ENCODE data around the gene MLEC. TPM values are rescaled to one million over a fixed set of nuclear protein-coding genes. Genes with fewer than 3 reads are reported as not detected.

Gene MLEC
- total and polyA plus RNA-seq, 9 of the 15 experiments (the other 6 are each of a cell fraction or from before 2014, with no cell fraction given): 18.5 to 108 (median 57.8) TPM

DNA sequence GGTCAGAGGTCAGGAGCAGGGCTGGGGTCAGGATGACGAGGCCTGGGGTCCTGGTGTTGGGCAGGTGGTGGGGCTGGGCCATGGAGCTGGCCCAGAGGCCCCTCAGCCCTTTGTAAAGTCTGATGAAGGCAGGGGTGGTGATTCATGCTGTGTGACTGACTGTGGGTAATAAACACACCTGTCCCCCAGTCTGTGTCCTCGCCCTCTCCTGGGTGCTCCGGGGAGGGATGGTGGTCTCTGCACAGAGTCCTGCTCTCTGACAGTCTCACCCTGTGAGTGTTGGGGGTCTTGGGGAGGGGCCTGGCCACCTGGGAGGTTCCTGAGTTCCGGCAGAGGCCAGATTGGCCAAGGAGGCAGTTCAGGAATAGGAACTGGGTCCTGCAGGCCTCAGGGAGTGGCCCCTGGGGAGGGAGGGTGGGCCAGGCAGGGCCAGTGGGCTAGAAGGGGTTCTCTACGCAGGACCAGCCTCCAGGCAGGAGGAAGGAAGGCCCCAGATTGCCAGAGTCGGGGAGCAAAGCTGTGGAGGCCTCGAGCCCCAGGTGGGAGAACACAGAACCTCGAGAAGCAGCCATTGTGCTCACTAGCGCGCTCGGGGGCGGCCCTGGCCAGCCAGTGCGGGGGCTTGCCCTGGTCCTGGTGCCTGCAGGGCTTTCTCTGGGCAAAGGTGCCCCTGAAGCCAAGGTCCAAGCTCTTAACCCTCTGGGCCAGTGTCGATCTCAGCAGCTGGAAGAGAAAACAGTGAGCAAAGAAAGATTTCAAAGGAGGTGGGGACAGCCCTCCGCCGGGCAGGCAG lies 53.1 kb downstream of the MLEC start:
- Histone ChIP-seq H4K20me1 (replicated peaks; ENCODE audit: control insufficient read depth, insufficient read depth, low read length) (0 out of 2 replicates have a peak, but pooled peaks cover 5% of the 10 kb centered on the region), H3K4me1 (replicated peaks in 1 of 2; ENCODE audit: control insufficient read depth in 2 of 2, insufficient read depth in 2 of 2, low read length in 2 of 2) (peaks cover 0 to 16% of the 10 kb centered on the region in 2 experiments; a peak in 2 of 5 replicates), H3K9ac (ENCODE audit: insufficient read depth in 1 of 2, low read depth in 2 of 2, low read length in 2 of 2) (no peak overlapping the region; a peak in 1 of 4 replicates), H3K4me3 (no peak overlapping the region), H3K9me3 (replicated peaks; ENCODE audit: control insufficient read depth, insufficient read depth, low read depth, low read length) (no peaks in the 10 kb centered on the region), H3K79me2 (ENCODE audit: control insufficient read depth, insufficient read depth, low read length) (no peaks in the 10 kb centered on the region), H3K27ac (ENCODE audit: extremely low read depth, low read depth, low read length) (no peak overlapping the region), H2AFZ (ENCODE audit: low read depth, low read length) (no peak overlapping the region), H3K27me3 (ENCODE audit: control insufficient read depth in 2 of 2, insufficient read depth in 2 of 2, low read length in 2 of 2) (no peaks in the 10 kb centered on the region), H3K36me3 (ENCODE audit: control insufficient read depth, insufficient read depth, low read length) (peaks cover 9% of the 10 kb centered on the region; the same call in 1 of the 3 replicates), H3K9me1 (ENCODE audit: control insufficient read depth, insufficient read depth, low read length) (no peaks in the 10 kb centered on the region), H3K4me2 (ENCODE audit: insufficient read depth, low read length) (no peak overlapping the region)
- 66% methylated on average over 12 of the region's 16 CpGs for WGBS (ENCODE audit: insufficient coverage, low coverage, missing lambda C conversion rate)
- CTCF ChIA-PET (ENCODE audit: low intra/inter-chr PET ratio): interaction anchor here (0.6 kb wide), 1 partner anchor 232 kb away, joined by 3 read pairs; no protein-coding TSS in a partner anchor
- in situ Hi-C loops (cut with MboI) (no loop called here), intact Hi-C loops (cut with micrococcal nuclease) (no loop called here)
- ATAC-seq (no peak), DNase-seq (ENCODE audit: extremely low read depth in 1 of 4, low spot score in 3 of 4) (no peak), FAIRE-seq (no peak)
- BruUV-seq (replicated peaks): no TSS peak
- POLR2A ChIA-PET: interaction anchor here (0.7 to 0.9 kb wide), 3 partner anchors 9 to 12 kb away, joined by 3 read pairs; no protein-coding TSS in a partner anchor
- TF ChIP-seq, protein P1, sequence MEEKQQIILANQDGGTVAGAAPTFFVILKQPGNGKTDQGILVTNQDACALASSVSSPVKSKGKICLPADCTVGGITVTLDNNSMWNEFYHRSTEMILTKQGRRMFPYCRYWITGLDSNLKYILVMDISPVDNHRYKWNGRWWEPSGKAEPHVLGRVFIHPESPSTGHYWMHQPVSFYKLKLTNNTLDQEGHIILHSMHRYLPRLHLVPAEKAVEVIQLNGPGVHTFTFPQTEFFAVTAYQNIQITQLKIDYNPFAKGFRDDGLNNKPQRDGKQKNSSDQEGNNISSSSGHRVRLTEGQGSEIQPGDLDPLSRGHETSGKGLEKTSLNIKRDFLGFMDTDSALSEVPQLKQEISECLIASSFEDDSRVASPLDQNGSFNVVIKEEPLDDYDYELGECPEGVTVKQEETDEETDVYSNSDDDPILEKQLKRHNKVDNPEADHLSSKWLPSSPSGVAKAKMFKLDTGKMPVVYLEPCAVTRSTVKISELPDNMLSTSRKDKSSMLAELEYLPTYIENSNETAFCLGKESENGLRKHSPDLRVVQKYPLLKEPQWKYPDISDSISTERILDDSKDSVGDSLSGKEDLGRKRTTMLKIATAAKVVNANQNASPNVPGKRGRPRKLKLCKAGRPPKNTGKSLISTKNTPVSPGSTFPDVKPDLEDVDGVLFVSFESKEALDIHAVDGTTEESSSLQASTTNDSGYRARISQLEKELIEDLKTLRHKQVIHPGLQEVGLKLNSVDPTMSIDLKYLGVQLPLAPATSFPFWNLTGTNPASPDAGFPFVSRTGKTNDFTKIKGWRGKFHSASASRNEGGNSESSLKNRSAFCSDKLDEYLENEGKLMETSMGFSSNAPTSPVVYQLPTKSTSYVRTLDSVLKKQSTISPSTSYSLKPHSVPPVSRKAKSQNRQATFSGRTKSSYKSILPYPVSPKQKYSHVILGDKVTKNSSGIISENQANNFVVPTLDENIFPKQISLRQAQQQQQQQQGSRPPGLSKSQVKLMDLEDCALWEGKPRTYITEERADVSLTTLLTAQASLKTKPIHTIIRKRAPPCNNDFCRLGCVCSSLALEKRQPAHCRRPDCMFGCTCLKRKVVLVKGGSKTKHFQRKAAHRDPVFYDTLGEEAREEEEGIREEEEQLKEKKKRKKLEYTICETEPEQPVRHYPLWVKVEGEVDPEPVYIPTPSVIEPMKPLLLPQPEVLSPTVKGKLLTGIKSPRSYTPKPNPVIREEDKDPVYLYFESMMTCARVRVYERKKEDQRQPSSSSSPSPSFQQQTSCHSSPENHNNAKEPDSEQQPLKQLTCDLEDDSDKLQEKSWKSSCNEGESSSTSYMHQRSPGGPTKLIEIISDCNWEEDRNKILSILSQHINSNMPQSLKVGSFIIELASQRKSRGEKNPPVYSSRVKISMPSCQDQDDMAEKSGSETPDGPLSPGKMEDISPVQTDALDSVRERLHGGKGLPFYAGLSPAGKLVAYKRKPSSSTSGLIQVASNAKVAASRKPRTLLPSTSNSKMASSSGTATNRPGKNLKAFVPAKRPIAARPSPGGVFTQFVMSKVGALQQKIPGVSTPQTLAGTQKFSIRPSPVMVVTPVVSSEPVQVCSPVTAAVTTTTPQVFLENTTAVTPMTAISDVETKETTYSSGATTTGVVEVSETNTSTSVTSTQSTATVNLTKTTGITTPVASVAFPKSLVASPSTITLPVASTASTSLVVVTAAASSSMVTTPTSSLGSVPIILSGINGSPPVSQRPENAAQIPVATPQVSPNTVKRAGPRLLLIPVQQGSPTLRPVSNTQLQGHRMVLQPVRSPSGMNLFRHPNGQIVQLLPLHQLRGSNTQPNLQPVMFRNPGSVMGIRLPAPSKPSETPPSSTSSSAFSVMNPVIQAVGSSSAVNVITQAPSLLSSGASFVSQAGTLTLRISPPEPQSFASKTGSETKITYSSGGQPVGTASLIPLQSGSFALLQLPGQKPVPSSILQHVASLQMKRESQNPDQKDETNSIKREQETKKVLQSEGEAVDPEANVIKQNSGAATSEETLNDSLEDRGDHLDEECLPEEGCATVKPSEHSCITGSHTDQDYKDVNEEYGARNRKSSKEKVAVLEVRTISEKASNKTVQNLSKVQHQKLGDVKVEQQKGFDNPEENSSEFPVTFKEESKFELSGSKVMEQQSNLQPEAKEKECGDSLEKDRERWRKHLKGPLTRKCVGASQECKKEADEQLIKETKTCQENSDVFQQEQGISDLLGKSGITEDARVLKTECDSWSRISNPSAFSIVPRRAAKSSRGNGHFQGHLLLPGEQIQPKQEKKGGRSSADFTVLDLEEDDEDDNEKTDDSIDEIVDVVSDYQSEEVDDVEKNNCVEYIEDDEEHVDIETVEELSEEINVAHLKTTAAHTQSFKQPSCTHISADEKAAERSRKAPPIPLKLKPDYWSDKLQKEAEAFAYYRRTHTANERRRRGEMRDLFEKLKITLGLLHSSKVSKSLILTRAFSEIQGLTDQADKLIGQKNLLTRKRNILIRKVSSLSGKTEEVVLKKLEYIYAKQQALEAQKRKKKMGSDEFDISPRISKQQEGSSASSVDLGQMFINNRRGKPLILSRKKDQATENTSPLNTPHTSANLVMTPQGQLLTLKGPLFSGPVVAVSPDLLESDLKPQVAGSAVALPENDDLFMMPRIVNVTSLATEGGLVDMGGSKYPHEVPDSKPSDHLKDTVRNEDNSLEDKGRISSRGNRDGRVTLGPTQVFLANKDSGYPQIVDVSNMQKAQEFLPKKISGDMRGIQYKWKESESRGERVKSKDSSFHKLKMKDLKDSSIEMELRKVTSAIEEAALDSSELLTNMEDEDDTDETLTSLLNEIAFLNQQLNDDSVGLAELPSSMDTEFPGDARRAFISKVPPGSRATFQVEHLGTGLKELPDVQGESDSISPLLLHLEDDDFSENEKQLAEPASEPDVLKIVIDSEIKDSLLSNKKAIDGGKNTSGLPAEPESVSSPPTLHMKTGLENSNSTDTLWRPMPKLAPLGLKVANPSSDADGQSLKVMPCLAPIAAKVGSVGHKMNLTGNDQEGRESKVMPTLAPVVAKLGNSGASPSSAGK (IDR thresholded peaks at IDR 0.05): no peak
- TF ChIP-seq ZNF764 (CRISPR knock-in tag; IDR thresholded peaks at IDR 0.05; ENCODE audit: low read depth): no peak
- TF ChIP-seq, protein P2, sequence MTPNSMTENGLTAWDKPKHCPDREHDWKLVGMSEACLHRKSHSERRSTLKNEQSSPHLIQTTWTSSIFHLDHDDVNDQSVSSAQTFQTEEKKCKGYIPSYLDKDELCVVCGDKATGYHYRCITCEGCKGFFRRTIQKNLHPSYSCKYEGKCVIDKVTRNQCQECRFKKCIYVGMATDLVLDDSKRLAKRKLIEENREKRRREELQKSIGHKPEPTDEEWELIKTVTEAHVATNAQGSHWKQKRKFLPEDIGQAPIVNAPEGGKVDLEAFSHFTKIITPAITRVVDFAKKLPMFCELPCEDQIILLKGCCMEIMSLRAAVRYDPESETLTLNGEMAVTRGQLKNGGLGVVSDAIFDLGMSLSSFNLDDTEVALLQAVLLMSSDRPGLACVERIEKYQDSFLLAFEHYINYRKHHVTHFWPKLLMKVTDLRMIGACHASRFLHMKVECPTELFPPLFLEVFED (CRISPR knock-in tag; conservative IDR thresholded peaks at IDR 0.05): no peak
- TF ChIP-seq ETV1 (tag; conservative IDR thresholded peaks at IDR 0.05; ENCODE audit: low read depth): no peak
- no peak for TF ChIP-seq HEY1 (CRISPR knock-in tag; IDR thresholded peaks at IDR 0.05; ENCODE audit: borderline replicate concordance)
- TF ChIP-seq FOXM1 (IDR thresholded peaks at IDR 0.05; ENCODE audit: low read depth): no peak
- no peak for TF ChIP-seq FOXM1 (CRISPR knock-in tag; IDR thresholded peaks at IDR 0.05; ENCODE audit: low read depth)
- TF ChIP-seq POU5F1 (IDR thresholded peaks at IDR 0.05; ENCODE audit: borderline replicate concordance, low read depth, low read length, partially characterized antibody): no peak
